K562 (cell line): ENCODE results near the gene KLHL25. TPM values are rescaled to one million over a fixed set of nuclear protein-coding genes. Genes with fewer than 3 reads are reported as not detected.

Experiments
- ATAC-seq: fragments of 200-7000 bp; cut with Tn5 transposase; 3 replicates; pipeline ENCODE4 v1.9.1; 2020; ENCODE audit warnings: moderate library complexity
- BruUV-seq: library from RNA; stranded (reverse); fragments of 400-500 nt; replicated peaks from 2 replicates; lab custom pipeline; 2021; lab: Mats Ljungman, UMichigan
- CTCF ChIA-PET: fragments of 300-600 bp; formaldehyde crosslinking; extraction: SDS; loops from one replicate; lab custom pipeline; 2021; ENCODE audit warnings: low intra/inter-chr PET ratio; lab: Yijun Ruan, JAX
- POLR2A ChIA-PET: fragments of 300-600, 350-650 bp; sonication (Branson Sonifier 250); formaldehyde crosslinking; extraction: SDS; loops from one replicate; lab custom pipeline; 2021; ENCODE audit warnings: antibody characterized with exemption, inconsistent platforms; lab: Yijun Ruan, JAX
- DNase-seq, 4 experiments: peaks; one replicate each; pipeline versions ENCODE4 v3.0.0 to v3.0.0-alpha.2; 2011 to 2018; ENCODE audit warnings: low spot score in 3 of 4, mixed read lengths in 3 of 4; ENCODE audit errors: extremely low read depth in 1 of 4
- FAIRE-seq: peaks from 2 replicates; lab custom pipeline; 2011; peaks lifted over from hg19 to GRCh38; lab: Jason Lieb, UNC
- H2AFZ ChIP-seq: 2 replicates; pipeline ENCODE4 v1.6.0; 2011; ENCODE audit warnings: low read depth, low read length, control low read depth, inconsistent platforms
- H3K27ac ChIP-seq: fragments of 200-600 bp; 3 replicates; pipeline ENCODE4 v1.8.0; 2011; ENCODE audit warnings: low read depth, mild to moderate bottlenecking, control low read depth, inconsistent platforms, low read length, moderate library complexity, mixed read lengths; ENCODE audit errors: extremely low read depth
- H3K27me3 ChIP-seq, 2 experiments: fragments of 300-600 bp in 1 of 2; 2 replicates in 1 of 2; 3 replicates in 1 of 2; pipeline versions ENCODE4 v1.6.0 to v1.8.0; 2011; ENCODE audit warnings: inconsistent platforms in 2 of 2, low read length in 2 of 2, mild to moderate bottlenecking in 1 of 2, mixed read lengths in 1 of 2, moderate library complexity in 1 of 2; ENCODE audit not compliant: control insufficient read depth in 2 of 2, insufficient read depth in 2 of 2
- H3K36me3 ChIP-seq: fragments of 300-600 bp; 3 replicates; pipeline ENCODE4 v1.8.0; 2011; ENCODE audit warnings: mild to moderate bottlenecking, low read length, inconsistent platforms; ENCODE audit not compliant: control insufficient read depth, insufficient read depth
- H3K4me1 ChIP-seq, 2 experiments: fragments of 200-600 bp in 1 of 2; replicated peaks in 1 of 2; 2 replicates in 1 of 2; 3 replicates in 1 of 2; pipeline versions ENCODE4 v1.5.1 to v1.8.0; 2011; ENCODE audit warnings: inconsistent platforms in 2 of 2, low read length in 2 of 2, mild to moderate bottlenecking in 1 of 2, mixed read lengths in 1 of 2, moderate library complexity in 1 of 2; ENCODE audit not compliant: control insufficient read depth in 2 of 2, insufficient read depth in 2 of 2
- H3K4me2 ChIP-seq: 2 replicates; pipeline ENCODE4 v1.6.1; 2011; ENCODE audit warnings: low read length, control low read depth, inconsistent platforms, mixed read lengths; ENCODE audit not compliant: insufficient read depth
- H3K4me3 ChIP-seq: fragments of 200-600 bp; sonication (generic), shearing (Covaris generic); 2 replicates; pipeline ENCODE4 v1.5.1; 2016; ENCODE audit warnings: control low read depth, inconsistent platforms
- H3K79me2 ChIP-seq: fragments of 200-600 bp; 3 replicates; pipeline ENCODE4 v1.8.0; 2011; ENCODE audit warnings: low read length, inconsistent platforms; ENCODE audit not compliant: control insufficient read depth, insufficient read depth
- H3K9ac ChIP-seq, 2 experiments: 2 replicates each; pipeline versions ENCODE4 v1.6.0 to v1.6.1; 2011; ENCODE audit warnings: low read depth in 2 of 2, low read length in 2 of 2, control low read depth in 1 of 2, inconsistent platforms in 1 of 2, mild to moderate bottlenecking in 1 of 2, mixed read lengths in 1 of 2; ENCODE audit not compliant: insufficient read depth in 1 of 2
- H3K9me1 ChIP-seq: one replicate; pipeline ENCODE4 v1.6.0; 2011; ENCODE audit warnings: inconsistent platforms, mild to moderate bottlenecking, low read length, moderate library complexity; ENCODE audit not compliant: control insufficient read depth, insufficient read depth
- H3K9me3 ChIP-seq: replicated peaks from 2 replicates; pipeline ENCODE4 v1.5.1; 2011; ENCODE audit warnings: low read depth, low read length, inconsistent platforms; ENCODE audit not compliant: control insufficient read depth, insufficient read depth
- H4K20me1 ChIP-seq: replicated peaks from 2 replicates; pipeline ENCODE4 v1.6.1; 2011; ENCODE audit warnings: low read length, inconsistent platforms, mixed read lengths; ENCODE audit not compliant: control insufficient read depth, insufficient read depth
- CHAMP1 ChIP-seq: fragments of 450-650 bp; IDR thresholded peaks from 2 replicates; pipeline ENCODE4 v1.6.1; 2016; ENCODE audit warnings: mild to moderate bottlenecking
- DEAF1 ChIP-seq: fragments of 450-650 bp; formaldehyde crosslinking; IDR thresholded peaks from 2 replicates; pipeline ENCODE4 v1.4.0; 2020; ENCODE audit warnings: mild to moderate bottlenecking, moderate library complexity
- GATA2 ChIP-seq: sonication (generic); formaldehyde crosslinking; IDR thresholded peaks from 2 replicates; pipeline ENCODE4 v1.4.0; 2020; ENCODE audit warnings: mild to moderate bottlenecking, missing genetic modification reagents
- GTF2B ChIP-seq: IDR thresholded peaks from 2 replicates; pipeline ENCODE4 v1.6.1; 2011; ENCODE audit not compliant: insufficient read length; ENCODE audit errors: extremely low read depth
- GTF2F1 ChIP-seq: IDR thresholded peaks from 2 replicates; pipeline ENCODE4 v1.6.1; 2011; ENCODE audit warnings: low read depth, low read length, improper control_type of control experiment
- HNRNPK ChIP-seq: fragments of 200-400 bp; formaldehyde crosslinking; IDR thresholded peaks from one replicate; pipeline ENCODE4 v1.6.1; 2018; ENCODE audit warnings: mild to moderate bottlenecking, low read depth, low read length; ENCODE audit not compliant: poor library complexity, severe bottlenecking
- HNRNPUL1 ChIP-seq: fragments of 200-400 bp; formaldehyde crosslinking; IDR thresholded peaks from 2 replicates; pipeline ENCODE4 v1.6.1; 2017; ENCODE audit warnings: low read length
- ID3 ChIP-seq, 2 experiments: fragments of 250-450 bp in 1 of 2; fragments of 450-650 bp in 1 of 2; sonication (Bioruptor Pico) in 1 of 2; IDR thresholded peaks; 2 replicates each; pipeline versions ENCODE4 v1.6.1 to v1.8.0; 2016 to 2021; ENCODE audit warnings: mild to moderate bottlenecking in 2 of 2, moderate library complexity in 2 of 2, missing compliant biosample characterization in 1 of 2, missing genetic modification characterization in 1 of 2
- LEF1 ChIP-seq: fragments of 450-650 bp; IDR thresholded peaks from 2 replicates; pipeline ENCODE4 v1.6.1; 2016; ENCODE audit warnings: mild to moderate bottlenecking
- NFATC3 ChIP-seq: fragments of 450-650 bp; IDR thresholded peaks from 2 replicates; pipeline ENCODE4 v1.6.1; 2017; ENCODE audit warnings: mild to moderate bottlenecking
- NFYB ChIP-seq: IDR thresholded peaks from 2 replicates; pipeline ENCODE4 v1.6.1; 2011; ENCODE audit warnings: mild to moderate bottlenecking, moderate library complexity; ENCODE audit not compliant: insufficient read length; ENCODE audit errors: extremely low read depth
- PCBP2 ChIP-seq: fragments of 200-400 bp; formaldehyde crosslinking; IDR thresholded peaks from 2 replicates; pipeline ENCODE4 v1.6.1; 2018; ENCODE audit warnings: low read length, low read depth, mild to moderate bottlenecking, moderate library complexity; ENCODE audit not compliant: poor library complexity, severe bottlenecking
- RFX7 ChIP-seq: fragments of 250-450 bp; sonication (Bioruptor Pico); IDR thresholded peaks from 2 replicates; pipeline ENCODE4 v1.5.1; 2021; ENCODE audit warnings: mild to moderate bottlenecking
- SMARCA5 ChIP-seq: fragments of 450-650 bp; IDR thresholded peaks from 2 replicates; pipeline ENCODE4 v1.6.1; 2016
- ZNF121 ChIP-seq: sonication (generic); formaldehyde crosslinking; conservative IDR thresholded peaks from 2 replicates; pipeline ENCODE4 v1.8.0; 2022; ENCODE audit warnings: missing genetic modification reagents
- ZNF263 ChIP-seq: sonication (generic); formaldehyde crosslinking; IDR thresholded peaks from 2 replicates; pipeline ENCODE4 v1.8.0; 2022; ENCODE audit warnings: mild to moderate bottlenecking, missing genetic modification reagents, borderline replicate concordance
- ZNF75A ChIP-seq: fragments of 450-650 bp; formaldehyde crosslinking; IDR thresholded peaks from 2 replicates; pipeline ENCODE4 v1.4.0; 2020; ENCODE audit warnings: mild to moderate bottlenecking
- WGBS: fragments of 100-300 bp; shearing (Covaris generic); methylation state at CpG from one replicate; pipeline ENCODE4 v1.1.6; 2016; ENCODE audit warnings: low coverage, mixed read lengths; ENCODE audit not compliant: insufficient coverage; ENCODE audit errors: missing lambda C conversion rate; 5-methylcytosine and 5-hydroxymethylcytosine counted together
- in situ Hi-C: fragments of 300-500 bp; cut with MboI; formaldehyde crosslinking; loops from 4 replicates; pipeline ENCODE4 v1.15.0; 2018; ENCODE audit warnings: inconsistent platforms, mixed read lengths
- intact Hi-C: fragments of 100-400 bp; cut with micrococcal nuclease; formaldehyde crosslinking; loops from 2 replicates; pipeline ENCODE4 v1.14.2; 2022
- polyA plus RNA-seq, 8 experiments: library from polyadenylated mRNA; depleted of rRNA in 4 of 8; stranded (reverse) in 5 of 8; unstranded in 3 of 8; fragments of >200 nt; fragmentation: Nextera tagmentation in 2 of 8; fragmentation: Illumina TruSeq in 1 of 8; extraction: Ambion mirVana in 2 of 8; extraction: Trizol in 1 of 8; gene quantifications; 2 replicates each; pipeline versions ENCODE4 v1.2.1 to v1.2.3, GENCODE V29; 2011 to 2014; ENCODE audit warnings: inconsistent platforms in 1 of 8, missing spikeins in 1 of 8
- total RNA-seq, 7 experiments: library from RNA; depleted of rRNA in 6 of 7; stranded (reverse); fragments of >200 nt in 6 of 7; fragmentation: Illumina TruSeq in 2 of 7; extraction: Trizol in 2 of 7; gene quantifications; 2 replicates each; pipeline versions ENCODE4 v1.2.1 to v1.2.3, GENCODE V29; 2011 to 2021; ENCODE audit warnings: low replicate concordance in 1 of 7

The KLHL25 gene
- total and polyA plus RNA-seq, 9 of the 15 experiments (the other 6 are each of a cell fraction or from before 2014, with no cell fraction given), result 0.04 to 0.14 (median 0.10) TPM; not detected in 3

GRCh38 chr15:85837881-85838280, 43.2 kb upstream of the KLHL25 start (continued):
- no peak for TF ChIP-seq GTF2F1

- ATAC-seq (no peak), FAIRE-seq (no peak), DNase-seq (no peak)
- H2AFZ ChIP-seq, result no peak overlapping the region
- ChIA-PET CTCF (no interaction called here), POLR2A (no interaction called here)
- intact Hi-C loops (no loop called here), in situ Hi-C loops (loop anchor here (5.0 kb wide), 1 partner anchor 350 kb away; no protein-coding TSS in a partner anchor)
- no peak overlapping the region for H3K27ac ChIP-seq
- peaks cover 0 to 5% of the 10 kb centered on the region in 2 experiments; a peak in 1 of 5 replicates for H3K4me1 ChIP-seq
- no peaks in the 10 kb centered on the region for H3K36me3 ChIP-seq
- 1% methylated on average over 6 of the region's 6 CpGs for WGBS
- no peak overlapping the region for H3K4me2 ChIP-seq
- no peaks in the 10 kb centered on the region for H3K9me1 ChIP-seq
- TF ChIP-seq ZNF263 (CRISPR knock-in tag) (no peak), PCBP2 (no peak), LEF1 (no peak), ID3 (CRISPR knock-in tag; IDR thresholded peaks at IDR 0.05) (no peak), ID3 (tag; IDR thresholded peaks at IDR 0.05) (no peak), ZNF75A (no peak), RFX7 (CRISPR knock-in tag) (no peak), SMARCA5 (no peak), DEAF1 (CRISPR knock-in tag) (no peak), NFYB (no peak), GTF2B (no peak), CHAMP1 (no peak), HNRNPUL1 (no peak), GATA2 (CRISPR knock-in tag) (no peak), ZNF121 (CRISPR knock-in tag) (no peak), HNRNPK (no peak), NFATC3 (no peak)
- BruUV-seq, result no TSS peak
- no peak overlapping the region for H3K9ac ChIP-seq
- no peak overlapping the region for H3K4me3 ChIP-seq
- H4K20me1 ChIP-seq, result no peaks in the 10 kb centered on the region
- H3K9me3 ChIP-seq, result no peaks in the 10 kb centered on the region
- H3K27me3 ChIP-seq, result peaks cover 0 to 5% of the 10 kb centered on the region in 2 experiments; a peak in 1 of 5 replicates
- H3K79me2 ChIP-seq, result no peaks in the 10 kb centered on the region
These were observed 42.3 kb upstream of the KLHL25 start for GRCh38 chr15:85837011-85837433.
